Measurements from ENCODE around the gene LAMC1. TPM values are rescaled to one million over a fixed set of nuclear protein-coding genes. Genes with fewer than 3 reads are reported as not detected.

Gene LAMC1
- polyA plus RNA-seq, 1 donor (not counting 4 experiments of a cell fraction or from before 2014, with no cell fraction given), result 66.6 TPM

DNA sequence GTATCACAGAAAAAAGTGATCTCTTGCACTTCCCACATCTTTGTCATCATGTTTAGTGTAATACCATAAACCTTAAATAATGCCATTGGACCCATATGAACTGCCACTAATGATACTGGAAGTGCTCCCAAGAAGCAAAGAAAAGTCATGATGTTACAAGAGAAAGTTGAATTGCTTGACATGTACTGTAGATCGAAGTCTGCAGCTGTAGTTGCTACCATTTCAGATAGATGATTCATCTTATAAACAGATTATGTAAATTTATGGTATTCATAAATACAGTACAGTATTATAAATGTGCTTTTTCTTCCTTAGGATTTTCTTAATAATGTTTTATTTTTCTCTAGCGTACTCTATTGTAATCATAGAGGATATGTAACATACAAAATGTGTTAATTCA is 132.7 kb downstream of the LAMC1 start:
- no peak for DNase-seq (ENCODE audit: low read depth, low spot score)
- no peaks in the 10 kb centered on the region for H3K79me2 ChIP-seq (ENCODE audit: control insufficient read depth, insufficient read depth, low read length)
- H3K4me2 ChIP-seq (ENCODE audit: control insufficient read depth, extremely low read depth, insufficient read depth, low read depth, low read length), result no peak overlapping the region
- peaks cover 2% of the 10 kb centered on the region for H3K9me3 ChIP-seq (ENCODE audit: control insufficient read depth, low read depth, low read length)
- H3K9ac ChIP-seq (ENCODE audit: control insufficient read depth, extremely low read depth, insufficient read depth, low read length), result no peak overlapping the region
- H3K27ac ChIP-seq (ENCODE audit: control insufficient read depth, insufficient read depth, low read length), result no peak overlapping the region
- H3K9me1 ChIP-seq (ENCODE audit: control insufficient read depth, extremely low read depth, insufficient read depth, low read length), result no peaks in the 10 kb centered on the region
- no peaks in the 10 kb centered on the region for H3K27me3 ChIP-seq (ENCODE audit: control insufficient read depth, extremely low read depth, insufficient read depth, low read length)
- TF ChIP-seq, protein P1, sequence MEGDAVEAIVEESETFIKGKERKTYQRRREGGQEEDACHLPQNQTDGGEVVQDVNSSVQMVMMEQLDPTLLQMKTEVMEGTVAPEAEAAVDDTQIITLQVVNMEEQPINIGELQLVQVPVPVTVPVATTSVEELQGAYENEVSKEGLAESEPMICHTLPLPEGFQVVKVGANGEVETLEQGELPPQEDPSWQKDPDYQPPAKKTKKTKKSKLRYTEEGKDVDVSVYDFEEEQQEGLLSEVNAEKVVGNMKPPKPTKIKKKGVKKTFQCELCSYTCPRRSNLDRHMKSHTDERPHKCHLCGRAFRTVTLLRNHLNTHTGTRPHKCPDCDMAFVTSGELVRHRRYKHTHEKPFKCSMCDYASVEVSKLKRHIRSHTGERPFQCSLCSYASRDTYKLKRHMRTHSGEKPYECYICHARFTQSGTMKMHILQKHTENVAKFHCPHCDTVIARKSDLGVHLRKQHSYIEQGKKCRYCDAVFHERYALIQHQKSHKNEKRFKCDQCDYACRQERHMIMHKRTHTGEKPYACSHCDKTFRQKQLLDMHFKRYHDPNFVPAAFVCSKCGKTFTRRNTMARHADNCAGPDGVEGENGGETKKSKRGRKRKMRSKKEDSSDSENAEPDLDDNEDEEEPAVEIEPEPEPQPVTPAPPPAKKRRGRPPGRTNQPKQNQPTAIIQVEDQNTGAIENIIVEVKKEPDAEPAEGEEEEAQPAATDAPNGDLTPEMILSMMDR (optimal IDR thresholded peaks at IDR 0.05 in 1 of 3, IDR thresholded peaks at IDR 0.05 in 1 of 3, conservative IDR thresholded peaks at IDR 0.05 in 1 of 3; ENCODE audit: extremely low read depth in 1 of 3, insufficient read depth in 2 of 3, low read length in 3 of 3), result no peak
- TF ChIP-seq EZH2 (IDR thresholded peaks at IDR 0.05; ENCODE audit: low read length), result no peak
- H2AFZ ChIP-seq (ENCODE audit: control insufficient read depth, low read length), result no peak overlapping the region
- H4K20me1 ChIP-seq (ENCODE audit: control insufficient read depth, extremely low read depth, insufficient read depth, low read length), result no peaks in the 10 kb centered on the region
- no peak for FAIRE-seq
- H3K36me3 ChIP-seq (ENCODE audit: control insufficient read depth in 2 of 2, extremely low read depth in 1 of 2, insufficient read depth in 2 of 2, low read length in 2 of 2), result no peaks in the 10 kb centered on the region
- dilution Hi-C loops (cut with MboI; ENCODE audit: extremely low pct_ligation_motif_present, low sequenced_read_pairs), result no loop called here
- peaks cover 26% of the 10 kb centered on the region for H3K4me1 ChIP-seq (ENCODE audit: control insufficient read depth, extremely low read depth, insufficient read depth, low read length)
- no peak overlapping the region for H3K4me3 ChIP-seq (ENCODE audit: control insufficient read depth in 2 of 3, extremely low read depth in 1 of 3, insufficient read depth in 2 of 3, low read depth in 1 of 3, low read length in 3 of 3)

DNA sequence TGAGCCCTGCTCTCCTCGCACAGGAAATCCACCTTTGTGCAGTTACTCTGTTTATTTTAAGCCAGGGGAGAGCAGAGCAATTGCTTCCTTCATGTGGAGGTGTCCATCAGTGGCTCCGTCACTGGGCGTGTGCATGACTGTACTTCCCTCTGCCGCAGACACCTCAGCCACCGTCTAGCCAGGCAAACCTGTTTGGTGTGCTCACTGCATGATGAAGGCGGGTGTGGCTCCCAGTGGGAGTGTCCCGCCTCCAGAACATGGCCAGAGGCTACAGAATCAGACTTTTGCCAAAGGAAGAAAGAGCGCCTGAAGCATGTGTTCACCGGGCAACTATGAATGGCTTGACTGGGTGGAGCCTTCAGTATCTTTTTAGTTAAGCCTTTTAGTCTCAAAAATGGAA is 136.7 kb downstream of the LAMC1 start:
- H3K79me2 ChIP-seq (ENCODE audit: control insufficient read depth, insufficient read depth, low read length), result no peaks in the 10 kb centered on the region
- dilution Hi-C loops (cut with MboI; ENCODE audit: extremely low pct_ligation_motif_present, low sequenced_read_pairs), result no loop called here
- H3K4me3 ChIP-seq (ENCODE audit: control insufficient read depth in 2 of 3, extremely low read depth in 1 of 3, insufficient read depth in 2 of 3, low read depth in 1 of 3, low read length in 3 of 3), result no peak overlapping the region
- peaks cover 2% of the 10 kb centered on the region for H3K9me3 ChIP-seq (ENCODE audit: control insufficient read depth, low read depth, low read length)
- H2AFZ ChIP-seq (ENCODE audit: control insufficient read depth, low read length), result no peak overlapping the region
- no peaks in the 10 kb centered on the region for H3K36me3 ChIP-seq (ENCODE audit: control insufficient read depth in 2 of 2, extremely low read depth in 1 of 2, insufficient read depth in 2 of 2, low read length in 2 of 2)
- peaks cover 63% of the 10 kb centered on the region for H3K4me1 ChIP-seq (ENCODE audit: control insufficient read depth, extremely low read depth, insufficient read depth, low read length)
- H3K4me2 ChIP-seq (ENCODE audit: control insufficient read depth, extremely low read depth, insufficient read depth, low read depth, low read length), result peak overlapping the region; percentile 59
- FAIRE-seq (peak; percentile 98), DNase-seq (ENCODE audit: low read depth, low spot score) (peak; percentile 99)
- H3K27me3 ChIP-seq (ENCODE audit: control insufficient read depth, extremely low read depth, insufficient read depth, low read length), result no peaks in the 10 kb centered on the region
- peak overlapping the region; percentile 99 for H3K27ac ChIP-seq (ENCODE audit: control insufficient read depth, insufficient read depth, low read length)
- TF ChIP-seq EZH2 (IDR thresholded peaks at IDR 0.05; ENCODE audit: low read length), result no peak
- TF ChIP-seq, protein P1 (optimal IDR thresholded peaks at IDR 0.05 in 1 of 3, IDR thresholded peaks at IDR 0.05 in 1 of 3, conservative IDR thresholded peaks at IDR 0.05 in 1 of 3; ENCODE audit: extremely low read depth in 1 of 3, insufficient read depth in 2 of 3, low read length in 3 of 3), result no peak
- H4K20me1 ChIP-seq (ENCODE audit: control insufficient read depth, extremely low read depth, insufficient read depth, low read length), result no peaks in the 10 kb centered on the region
- no peaks in the 10 kb centered on the region for H3K9me1 ChIP-seq (ENCODE audit: control insufficient read depth, extremely low read depth, insufficient read depth, low read length)
- peak overlapping the region; percentile 75 for H3K9ac ChIP-seq (ENCODE audit: control insufficient read depth, extremely low read depth, insufficient read depth, low read length)

Data from keratinocyte (primary cell).